H1 (cell line): ENCODE data around the gene HS6ST2. TPM values are rescaled to one million over a fixed set of nuclear protein-coding genes. Genes with fewer than 3 reads are reported as not detected.

Experiments used
- CTCF ChIA-PET: fragments of 300-600 bp; sonication (Branson Sonifier 250); formaldehyde crosslinking; loops from one replicate; lab custom pipeline; 2021; ENCODE audit not compliant: partially characterized antibody; lab: Charles Lee
- POLR2A ChIA-PET: fragments of 300-600 bp; sonication (Branson Sonifier 250); formaldehyde crosslinking; loops from one replicate; lab custom pipeline; 2021; ENCODE audit warnings: inconsistent platforms; ENCODE audit not compliant: partially characterized antibody; lab: Charles Lee
- DNase-seq, 2 experiments: peaks; one replicate each; pipeline versions ENCODE4 v3.0.0 to v3.0.0-alpha.2; 2010 to 2022; ENCODE audit warnings: low spot score in 2 of 2, low read depth in 1 of 2, mixed read lengths in 1 of 2
- FAIRE-seq: peaks from 2 replicates; lab custom pipeline; 2011; peaks lifted over from hg19 to GRCh38; lab: Jason Lieb, UNC
- H2AFZ ChIP-seq: 2 replicates; pipeline ENCODE4 v1.8.1; 2012; ENCODE audit warnings: low read length, inconsistent platforms
- H2AK5ac ChIP-seq: 2 replicates; pipeline ENCODE4 v1.6.1; 2013; ENCODE audit warnings: low read depth, low read length
- H2BK120ac ChIP-seq: replicated peaks from 2 replicates; pipeline ENCODE3; 2013; ENCODE audit warnings: low read depth, low read length, inconsistent platforms
- H2BK12ac ChIP-seq: 2 replicates; pipeline ENCODE4 v1.6.1; 2013; ENCODE audit warnings: low read depth, low read length
- H2BK15ac ChIP-seq: 2 replicates; pipeline ENCODE4 v1.6.1; 2013; ENCODE audit warnings: low read length
- H2BK20ac ChIP-seq: 2 replicates; pipeline ENCODE4 v1.6.1; 2013; ENCODE audit warnings: low read length
- H2BK5ac ChIP-seq: 2 replicates; pipeline ENCODE4 v1.6.1; 2013; ENCODE audit warnings: low read depth, low read length
- H3K14ac ChIP-seq: 2 replicates; pipeline ENCODE4 v1.6.1; 2013; ENCODE audit warnings: inconsistent platforms; ENCODE audit not compliant: insufficient read length
- H3K18ac ChIP-seq: 2 replicates; pipeline ENCODE4 v1.6.1; 2013; ENCODE audit warnings: low read length; ENCODE audit errors: extremely low read depth
- H3K23ac ChIP-seq: 2 replicates; pipeline ENCODE4 v1.6.1; 2013; ENCODE audit warnings: inconsistent platforms; ENCODE audit not compliant: insufficient read length
- H3K23me2 ChIP-seq: 2 replicates; pipeline ENCODE4 v1.6.1; 2013; ENCODE audit warnings: low read depth, low read length
- H3K27ac ChIP-seq: 2 replicates; pipeline ENCODE4 v1.6.1; 2011; ENCODE audit warnings: low read depth, low read length, inconsistent platforms
- H3K27me3 ChIP-seq, 4 experiments: replicated peaks in 1 of 4; 1 replicate in 1 of 4; 2 replicates in 3 of 4; pipeline versions ENCODE4 v1.6.1 to v1.8.1; 2011 to 2013; ENCODE audit warnings: low read length in 3 of 4, mild to moderate bottlenecking in 3 of 4, inconsistent platforms in 2 of 4, mixed read lengths in 2 of 4, moderate library complexity in 1 of 4; ENCODE audit not compliant: control insufficient read depth in 3 of 4, insufficient read depth in 3 of 4; ENCODE audit errors: extremely low read depth in 1 of 4
- H3K36me3 ChIP-seq, 4 experiments: 2 replicates each; pipeline versions ENCODE4 v1.6.1 to v1.8.1; 2011 to 2013; ENCODE audit warnings: mild to moderate bottlenecking in 4 of 4, low read length in 3 of 4, moderate library complexity in 2 of 4, control low read depth in 1 of 4, inconsistent platforms in 1 of 4; ENCODE audit not compliant: insufficient read depth in 4 of 4, control insufficient read depth in 2 of 4
- H3K4ac ChIP-seq: replicated peaks from 2 replicates; pipeline ENCODE3; 2013; ENCODE audit warnings: low read length, low read depth, mixed read lengths, inconsistent platforms; ENCODE audit not compliant: insufficient read length
- H3K4me1 ChIP-seq, 4 experiments: replicated peaks in 1 of 4; 1 replicate in 1 of 4; 2 replicates in 3 of 4; pipeline versions ENCODE4 v1.6.1 to v1.8.1; 2011 to 2013; ENCODE audit warnings: low read length in 3 of 4, inconsistent platforms in 2 of 4, mixed read lengths in 1 of 4; ENCODE audit not compliant: insufficient read depth in 4 of 4, control insufficient read depth in 3 of 4
- H3K4me2 ChIP-seq, 2 experiments: 2 replicates each; pipeline versions ENCODE4 v1.6.1 to v1.8.1; 2011 to 2013; ENCODE audit warnings: low read depth in 2 of 2, low read length in 2 of 2, control low read depth in 1 of 2, inconsistent platforms in 1 of 2, mild to moderate bottlenecking in 1 of 2; ENCODE audit not compliant: insufficient read depth in 1 of 2
- H3K4me3 ChIP-seq, 4 experiments: fragments of 200-600, 300-600 bp in 1 of 4; sonication (generic), shearing (Covaris generic), sonication (Bioruptor Twin) in 1 of 4; 2 replicates each; pipeline versions ENCODE4 v1.5.1 to v1.8.1; 2011 to 2016; ENCODE audit warnings: low read length in 4 of 4, low read depth in 3 of 4, control low read depth in 2 of 4, inconsistent platforms in 2 of 4, mild to moderate bottlenecking in 2 of 4, mixed read lengths in 1 of 4, moderate library complexity in 1 of 4; ENCODE audit not compliant: insufficient read depth in 2 of 4; ENCODE audit errors: extremely low read depth in 1 of 4
- H3K56ac ChIP-seq: replicated peaks from 2 replicates; pipeline ENCODE3; 2013; ENCODE audit warnings: low read depth, mild to moderate bottlenecking, mixed read lengths, low read length, inconsistent platforms; ENCODE audit not compliant: insufficient read length
- H3K79me1 ChIP-seq: 2 replicates; pipeline ENCODE4 v1.6.1; 2013; ENCODE audit warnings: low read depth, low read length, control low read depth
- H3K79me2 ChIP-seq, 2 experiments: 2 replicates each; pipeline versions ENCODE4 v1.6.1 to v1.8.1; 2012 to 2013; ENCODE audit warnings: low read length in 2 of 2, mild to moderate bottlenecking in 2 of 2, inconsistent platforms in 1 of 2; ENCODE audit not compliant: insufficient read depth in 2 of 2, control insufficient read depth in 1 of 2
- H3K9ac ChIP-seq, 4 experiments: replicated peaks in 1 of 4; 1 replicate in 1 of 4; 2 replicates in 3 of 4; pipeline versions ENCODE4 v1.6.1 to v1.8.1; 2011 to 2013; ENCODE audit warnings: low read depth in 3 of 4, low read length in 3 of 4, control low read depth in 2 of 4, mild to moderate bottlenecking in 2 of 4, moderate library complexity in 2 of 4, inconsistent platforms in 1 of 4; ENCODE audit errors: extremely low read depth in 1 of 4
- H3K9me3 ChIP-seq, 2 experiments: 2 replicates each; pipeline versions ENCODE4 v1.6.1 to v1.8.1; 2012 to 2013; ENCODE audit warnings: mild to moderate bottlenecking in 2 of 2, moderate library complexity in 2 of 2, control low read depth in 1 of 2, inconsistent platforms in 1 of 2, low read depth in 1 of 2, low read length in 1 of 2, mixed read lengths in 1 of 2; ENCODE audit not compliant: insufficient read depth in 2 of 2
- H4K20me1 ChIP-seq, 2 experiments: replicated peaks in 1 of 2; 2 replicates each; pipeline versions ENCODE3 to v1.8.1; 2011 to 2013; ENCODE audit warnings: inconsistent platforms in 2 of 2, low read length in 2 of 2, mild to moderate bottlenecking in 1 of 2; ENCODE audit not compliant: insufficient read depth in 2 of 2, control insufficient read depth in 1 of 2
- H4K5ac ChIP-seq: 2 replicates; pipeline ENCODE4 v1.6.1; 2013; ENCODE audit warnings: low read length, low read depth, mixed read lengths, inconsistent platforms; ENCODE audit not compliant: insufficient read length
- H4K8ac ChIP-seq: 2 replicates; pipeline ENCODE4 v1.8.0; 2013; ENCODE audit warnings: mild to moderate bottlenecking, moderate library complexity, low read length, inconsistent platforms; ENCODE audit not compliant: insufficient read depth; ENCODE audit errors: extremely low read depth
- H4K91ac ChIP-seq: replicated peaks from 2 replicates; pipeline ENCODE3; 2013; ENCODE audit warnings: low read length, mixed read lengths, inconsistent platforms; ENCODE audit not compliant: insufficient read length
- KDM1A ChIP-seq: fragments of 200-600, 300-600 bp; sonication (generic); IDR thresholded peaks from 2 replicates; pipeline ENCODE4 v1.7.1; 2016; ENCODE audit warnings: mild to moderate bottlenecking, low read length, borderline replicate concordance
- SP1 ChIP-seq: IDR thresholded peaks from 2 replicates; pipeline ENCODE4 v1.6.1; 2011; ENCODE audit warnings: low read depth, low read length
- WGBS, 2 experiments: shearing (Covaris generic) in 1 of 2; methylation state at CpG; one replicate each; pipeline versions ENCODE4 v1.1.6 to v1.1.7; 2013 to 2015; ENCODE audit warnings: low lambda C conversion rate in 2 of 2, mixed read lengths in 2 of 2, inconsistent platforms in 1 of 2, low coverage in 1 of 2, missing lambda C conversion rate in 1 of 2; ENCODE audit not compliant: insufficient replicate concordance in 2 of 2, insufficient coverage in 1 of 2, insufficient read length in 1 of 2; ENCODE audit errors: extremely low coverage in 1 of 2, missing lambda C conversion rate in 1 of 2; 5-methylcytosine and 5-hydroxymethylcytosine counted together
- polyA plus RNA-seq, 7 experiments: library from polyadenylated mRNA; depleted of rRNA in 3 of 7; stranded (reverse) in 5 of 7; unstranded in 2 of 7; fragments of >200 nt in 5 of 7; fragments of 200-250 nt in 2 of 7; gene quantifications; 1 replicate in 5 of 7; 2 replicates in 1 of 7; 4 replicates in 1 of 7; pipeline versions ENCODE4 v1.2.1 to v1.2.3, GENCODE V29; 2011 to 2013; ENCODE audit warnings: missing spikeins in 2 of 7, mixed read lengths in 2 of 7
- total RNA-seq: library from RNA; stranded (reverse); fragmentation: NEBNext Ultra II Directional; extraction: Animal tissue kit (Norgen Biotek cat#: 25700); gene quantifications from 2 replicates; pipeline ENCODE4 v1.2.1, GENCODE V29; 2021

HS6ST2 gene
- total and polyA plus RNA-seq, 2 of the 8 experiments (the other 6 are each of a cell fraction or from before 2014, with no cell fraction given), result 3.9 TPM

GRCh38 chrX:132730266-132730665 lies 228.2 kb downstream of the HS6ST2 start:
- no peak overlapping the region for H3K4ac ChIP-seq
- no peak overlapping the region for H2BK12ac ChIP-seq
- H4K5ac ChIP-seq, result no peak overlapping the region
- H3K79me2 ChIP-seq, result no peaks in the 10 kb centered on the region
- H3K4me2 ChIP-seq, result no peak overlapping the region
- H3K4me3 ChIP-seq, result no peak overlapping the region
- no peaks in the 10 kb centered on the region for H3K9me3 ChIP-seq
- no peaks in the 10 kb centered on the region for H4K20me1 ChIP-seq
- H3K56ac ChIP-seq, result no peak overlapping the region
- no peak overlapping the region for H3K27ac ChIP-seq
- TF ChIP-seq SP1 (no peak), KDM1A (no peak)
- TF ChIP-seq, all 59 proteins: peak for 0
- Histone ChIP-seq H2BK20ac (no peak overlapping the region), H2BK5ac (no peak overlapping the region), H2AFZ (no peak overlapping the region), H3K4me1 (peaks cover 0 to 2% (median 0%) of the 10 kb centered on the region in 4 experiments; a peak in 1 of 7 replicates), H2AK5ac (no peak overlapping the region), H3K79me1 (no peaks in the 10 kb centered on the region), H3K9ac (no peak overlapping the region), H2BK15ac (no peak overlapping the region), H4K8ac (no peak overlapping the region), H3K27me3 (no peaks in the 10 kb centered on the region), H4K91ac (no peak overlapping the region), H3K23me2 (no peaks in the 10 kb centered on the region), H3K36me3 (no peaks in the 10 kb centered on the region), H3K18ac (no peak overlapping the region; the same call in 1 of the 2 replicates), H3K14ac (no peak overlapping the region), H2BK120ac (no peak overlapping the region), H3K23ac (no peak overlapping the region)
- WGBS, 2 experiments, result 88% methylated on average over 6 of the region's 10 CpGs; no CpG with 5 or more reads in 1 of the 2 experiments
- CTCF ChIA-PET, result interaction anchor here (1.9 kb wide), 1 partner anchor 10 kb away, joined by 9 read pairs; no protein-coding TSS in a partner anchor
- POLR2A ChIA-PET, result no interaction called here
- DNase-seq, result no peak
- no peak for FAIRE-seq
